Body of pancreas (tissue), 4 donors: ENCODE data around the gene ZCCHC7.

Experiments used
- CTCF ChIP-seq, 7 experiments: fragments of 450-650 bp in 4 of 7; fragments of 200-600 bp in 3 of 7; sonication (generic) in 3 of 7; IDR thresholded peaks; one replicate each; pipeline ENCODE4 v1.5.1; 2016 to 2019; ENCODE audit warnings: antibody characterized with exemption in 7 of 7
- POLR2A ChIP-seq, 3 donors: fragments of 450-650 bp; IDR thresholded peaks; one replicate each; pipeline ENCODE4 v1.6.1; 2016; ENCODE audit warnings: antibody characterized with exemption in 3 of 3, mild to moderate bottlenecking in 2 of 3

- TF ChIP-seq POLR2A (IDR thresholded peaks at IDR 0.05) (no peak), CTCF (IDR thresholded peaks at IDR 0.05) (no peak)
These were observed 249.3 kb downstream of the ZCCHC7 start for GRCh38 chr9:37369671-37370070.
